GM12872 (cell line): Measurements from ENCODE around the gene PPP2R3B.

Source experiments
- TF ChIP-seq, protein P1 (sequence below): IDR thresholded peaks from 3 replicates; pipeline ENCODE4 v1.5.1; 2011; ENCODE audit warnings: low read depth, mild to moderate bottlenecking, low read length, moderate library complexity; ENCODE audit not compliant: insufficient read depth

Gene PPP2R3B

GRCh38 chrX:386768-387575 lies at the start of gene PPP2R3B:
Gene PPP2R3B, minus strand, starts transcription at chrX:386907. Its CDS starts 216 bp downstream, at chrX:386691.
- TF ChIP-seq, protein P1, sequence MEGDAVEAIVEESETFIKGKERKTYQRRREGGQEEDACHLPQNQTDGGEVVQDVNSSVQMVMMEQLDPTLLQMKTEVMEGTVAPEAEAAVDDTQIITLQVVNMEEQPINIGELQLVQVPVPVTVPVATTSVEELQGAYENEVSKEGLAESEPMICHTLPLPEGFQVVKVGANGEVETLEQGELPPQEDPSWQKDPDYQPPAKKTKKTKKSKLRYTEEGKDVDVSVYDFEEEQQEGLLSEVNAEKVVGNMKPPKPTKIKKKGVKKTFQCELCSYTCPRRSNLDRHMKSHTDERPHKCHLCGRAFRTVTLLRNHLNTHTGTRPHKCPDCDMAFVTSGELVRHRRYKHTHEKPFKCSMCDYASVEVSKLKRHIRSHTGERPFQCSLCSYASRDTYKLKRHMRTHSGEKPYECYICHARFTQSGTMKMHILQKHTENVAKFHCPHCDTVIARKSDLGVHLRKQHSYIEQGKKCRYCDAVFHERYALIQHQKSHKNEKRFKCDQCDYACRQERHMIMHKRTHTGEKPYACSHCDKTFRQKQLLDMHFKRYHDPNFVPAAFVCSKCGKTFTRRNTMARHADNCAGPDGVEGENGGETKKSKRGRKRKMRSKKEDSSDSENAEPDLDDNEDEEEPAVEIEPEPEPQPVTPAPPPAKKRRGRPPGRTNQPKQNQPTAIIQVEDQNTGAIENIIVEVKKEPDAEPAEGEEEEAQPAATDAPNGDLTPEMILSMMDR, result no peak

DNA sequence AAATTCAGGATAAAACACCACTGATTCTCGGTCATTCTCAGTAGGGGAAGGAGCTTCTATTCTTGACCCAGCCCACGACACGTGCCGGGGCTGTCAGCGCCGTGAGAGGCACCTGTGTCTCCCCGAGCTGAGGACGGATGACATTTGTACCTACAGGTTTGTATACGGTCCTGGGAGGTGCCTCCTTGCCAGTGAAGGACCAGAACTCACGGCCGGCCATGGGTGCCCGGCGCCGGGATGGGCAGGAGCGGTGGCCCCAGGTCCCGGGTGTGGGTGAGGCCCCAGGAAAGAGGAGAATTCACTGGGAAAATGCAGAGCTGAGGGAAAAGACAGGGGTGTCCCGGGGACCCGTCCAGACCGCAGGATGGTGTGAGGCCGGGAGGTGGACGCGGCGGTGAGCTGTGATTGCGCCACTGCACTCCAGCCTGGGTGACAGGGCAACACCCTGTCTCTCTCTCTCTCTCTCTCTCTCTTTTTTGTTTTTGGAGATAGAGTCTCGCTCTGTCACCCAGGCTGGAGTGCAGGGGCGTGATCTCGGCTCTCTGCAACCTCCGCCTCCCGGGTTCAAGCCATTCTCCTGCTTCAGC lies 48.9 kb upstream of the PPP2R3B start:
- TF ChIP-seq, protein P1, result no peak

GRCh38 chrX:434946-435345 lies 48.2 kb upstream of the PPP2R3B start:
- TF ChIP-seq, protein P1, result no peak

GRCh38 chrX:433771-434170 lies 47.1 kb upstream of the PPP2R3B start:
- TF ChIP-seq, protein P1, result no peak

GRCh38 chrX:431492-432111 lies 44.9 kb upstream of the PPP2R3B start:
- TF ChIP-seq, protein P1, result no peak

GRCh38 chrX:431056-431455 lies 44.3 kb upstream of the PPP2R3B start:
- TF ChIP-seq, protein P1, result no peak

DNA sequence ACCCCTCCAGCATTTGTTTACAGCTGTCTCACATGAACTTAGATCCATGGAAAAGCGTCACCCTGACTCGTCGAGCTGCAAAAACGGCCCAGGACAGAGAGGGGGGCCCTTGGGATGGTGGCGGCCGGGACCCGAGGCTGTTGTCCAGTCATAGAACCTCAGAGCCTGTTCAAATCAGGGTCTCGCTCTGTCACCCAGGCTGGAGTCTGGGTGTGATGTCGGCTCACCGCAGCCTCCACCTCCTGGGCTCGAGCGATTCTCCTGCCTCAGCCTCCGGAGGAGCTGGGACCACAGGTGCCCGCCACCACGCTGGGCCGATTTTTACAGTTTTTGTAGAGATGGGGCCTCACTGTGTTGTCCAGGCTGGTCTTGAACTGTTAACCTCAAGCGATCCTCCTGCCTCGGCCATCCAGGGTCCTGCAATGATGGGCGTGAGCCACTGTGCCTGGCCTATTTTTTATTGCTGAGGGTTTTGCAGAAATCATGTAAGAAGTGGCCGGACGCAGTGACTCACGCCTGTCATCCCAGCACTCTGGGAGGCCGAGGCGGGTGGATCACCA lies 42.6 kb upstream of the PPP2R3B start:
- TF ChIP-seq, protein P1, result no peak
